ENCODE data around the gene MED31.

The MED31 gene

DNA sequence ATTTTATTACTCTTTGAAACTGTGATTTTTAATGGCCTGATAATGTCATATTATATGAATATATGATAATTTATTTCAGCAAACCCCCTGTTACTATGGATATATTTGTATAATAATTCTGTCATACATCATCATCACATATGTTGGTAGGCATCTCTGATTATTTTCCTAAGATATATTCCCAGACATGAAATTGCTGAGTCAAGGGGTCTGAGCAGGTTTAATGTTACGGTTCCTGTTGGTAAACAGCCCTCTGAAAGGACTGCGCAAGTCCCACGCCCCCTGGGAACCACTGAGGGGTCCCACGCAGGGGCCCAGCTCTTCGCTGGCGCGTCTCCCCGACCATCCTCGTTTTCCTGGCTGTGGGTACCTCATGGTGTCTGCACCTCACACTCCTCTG is 37.5 kb upstream of the MED31 start:
- Histone ChIP-seq H3K27me3 (ENCODE audit: control insufficient read depth in 5 of 5, insufficient read depth in 4 of 5, low read length in 5 of 5) (peaks cover 0 to 13% (median 6%) of the 10 kb centered on the region in 5 donors), H3K4me3 (ENCODE audit: low read depth in 1 of 5, low read length in 5 of 5) (no peak overlapping the region), H3K9ac (ENCODE audit: low read length in 5 of 5) (no peak overlapping the region), H3K9me3 (ENCODE audit: control insufficient read depth in 5 of 5, low read length in 5 of 5) (no peaks in the 10 kb centered on the region), H3K36me3 (ENCODE audit: control insufficient read depth in 5 of 5, insufficient read depth in 5 of 5, low read length in 5 of 5) (no peaks in the 10 kb centered on the region), H3K4me1 (ENCODE audit: control insufficient read depth in 5 of 5, insufficient read depth in 5 of 5, low read length in 5 of 5) (no peaks in the 10 kb centered on the region), H3K27ac (ENCODE audit: low read depth, low read length) (no peak overlapping the region)

GRCh38 chr17:6686026-6686425 is 34.6 kb upstream of the MED31 start:
- peaks cover 0 to 10% (median 8%) of the 10 kb centered on the region in 5 donors for H3K27me3 ChIP-seq (ENCODE audit: control insufficient read depth in 5 of 5, insufficient read depth in 4 of 5, low read length in 5 of 5)
- H3K36me3 ChIP-seq (ENCODE audit: control insufficient read depth in 5 of 5, insufficient read depth in 5 of 5, low read length in 5 of 5), result no peaks in the 10 kb centered on the region
- H3K9me3 ChIP-seq (ENCODE audit: control insufficient read depth in 5 of 5, low read length in 5 of 5), result no peaks in the 10 kb centered on the region
- H3K27ac ChIP-seq (ENCODE audit: low read depth, low read length), result no peak overlapping the region
- no peak overlapping the region for H3K9ac ChIP-seq (ENCODE audit: low read length in 5 of 5)
- H3K4me3 ChIP-seq (ENCODE audit: low read depth in 1 of 5, low read length in 5 of 5), result no peak overlapping the region
- no peaks in the 10 kb centered on the region for H3K4me1 ChIP-seq (ENCODE audit: control insufficient read depth in 5 of 5, insufficient read depth in 5 of 5, low read length in 5 of 5)

DNA sequence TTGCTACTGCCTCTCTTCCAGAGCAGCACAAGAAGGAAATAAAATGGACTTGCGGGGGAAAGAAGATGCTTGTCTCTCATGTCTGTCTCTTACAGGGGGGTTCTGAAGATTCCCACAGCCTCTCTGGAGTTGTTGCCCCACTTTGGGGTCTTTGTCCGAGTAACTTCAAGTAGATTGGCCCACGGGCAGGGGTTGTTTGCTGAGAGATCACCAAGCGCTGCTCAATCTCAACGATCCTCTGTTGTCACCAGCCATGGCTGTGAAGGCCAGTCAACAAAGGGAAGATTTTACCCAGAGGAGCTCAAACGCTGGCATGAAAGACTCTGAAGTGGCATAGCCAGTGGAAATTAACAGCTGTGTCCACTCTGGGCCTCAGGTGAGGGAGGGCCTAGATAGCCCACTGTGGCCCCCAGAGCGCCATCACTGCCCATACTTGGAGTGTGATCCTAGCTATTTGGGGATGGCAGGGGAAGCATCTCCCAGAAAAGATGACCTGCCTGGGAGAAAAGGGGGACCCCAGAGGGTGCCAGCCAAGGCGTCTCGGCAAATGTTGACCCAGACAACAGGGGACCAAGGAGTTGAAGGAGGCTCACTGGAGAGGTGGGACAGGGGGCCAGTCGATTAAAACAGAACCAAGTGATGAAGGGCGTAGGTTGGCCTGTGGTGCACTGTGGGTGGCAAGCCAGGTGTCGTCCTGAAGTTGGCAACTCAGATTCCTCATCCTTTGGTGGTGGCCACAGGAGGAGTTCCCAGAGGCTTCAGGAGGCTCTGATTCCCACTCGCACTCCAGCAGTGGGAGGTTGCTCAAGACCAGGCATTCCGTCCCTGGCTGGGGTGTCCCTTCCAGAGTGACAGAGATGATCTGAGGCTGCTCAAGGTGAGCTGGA is 33.7 kb upstream of the MED31 start:
- no peak overlapping the region for H3K9ac ChIP-seq (ENCODE audit: low read length in 5 of 5)
- H3K9me3 ChIP-seq (ENCODE audit: control insufficient read depth in 5 of 5, low read length in 5 of 5), result no peaks in the 10 kb centered on the region
- H3K4me1 ChIP-seq (ENCODE audit: control insufficient read depth in 5 of 5, insufficient read depth in 5 of 5, low read length in 5 of 5), result no peaks in the 10 kb centered on the region
- H3K36me3 ChIP-seq (ENCODE audit: control insufficient read depth in 5 of 5, insufficient read depth in 5 of 5, low read length in 5 of 5), result no peaks in the 10 kb centered on the region
- no peak overlapping the region for H3K4me3 ChIP-seq (ENCODE audit: low read depth in 1 of 5, low read length in 5 of 5)
- no peak overlapping the region for H3K27ac ChIP-seq (ENCODE audit: low read depth, low read length)
- H3K27me3 ChIP-seq (ENCODE audit: control insufficient read depth in 5 of 5, insufficient read depth in 4 of 5, low read length in 5 of 5), result peaks cover 0 to 10% (median 4%) of the 10 kb centered on the region in 5 donors

- Histone ChIP-seq H3K4me3 (ENCODE audit: low read depth in 1 of 5, low read length in 5 of 5) (no peak overlapping the region), H3K36me3 (ENCODE audit: control insufficient read depth in 5 of 5, insufficient read depth in 5 of 5, low read length in 5 of 5) (no peaks in the 10 kb centered on the region), H3K27me3 (ENCODE audit: control insufficient read depth in 5 of 5, insufficient read depth in 4 of 5, low read length in 5 of 5) (peaks cover 0 to 10% (median 4%) of the 10 kb centered on the region in 5 donors), H3K27ac (ENCODE audit: low read depth, low read length) (no peak overlapping the region), H3K9me3 (ENCODE audit: control insufficient read depth in 5 of 5, low read length in 5 of 5) (no peaks in the 10 kb centered on the region), H3K9ac (ENCODE audit: low read length in 5 of 5) (no peak overlapping the region), H3K4me1 (ENCODE audit: control insufficient read depth in 5 of 5, insufficient read depth in 5 of 5, low read length in 5 of 5) (no peaks in the 10 kb centered on the region)
Observed at GRCh38 chr17:6684460-6684783, 33.0 kb upstream of the MED31 start.

- H3K36me3 ChIP-seq (ENCODE audit: control insufficient read depth in 5 of 5, insufficient read depth in 5 of 5, low read length in 5 of 5), result no peaks in the 10 kb centered on the region
- H3K27me3 ChIP-seq (ENCODE audit: control insufficient read depth in 5 of 5, insufficient read depth in 4 of 5, low read length in 5 of 5), result peaks cover 0 to 14% (median 4%) of the 10 kb centered on the region in 5 donors
- H3K9me3 ChIP-seq (ENCODE audit: control insufficient read depth in 5 of 5, low read length in 5 of 5), result no peaks in the 10 kb centered on the region
- no peak overlapping the region for H3K27ac ChIP-seq (ENCODE audit: low read depth, low read length)
- no peaks in the 10 kb centered on the region for H3K4me1 ChIP-seq (ENCODE audit: control insufficient read depth in 5 of 5, insufficient read depth in 5 of 5, low read length in 5 of 5)
- no peak overlapping the region for H3K4me3 ChIP-seq (ENCODE audit: low read depth in 1 of 5, low read length in 5 of 5)
- H3K9ac ChIP-seq (ENCODE audit: low read length in 5 of 5), result no peak overlapping the region
Observed at GRCh38 chr17:6683730-6684459, 32.5 kb upstream of the MED31 start.

GRCh38 chr17:6683081-6683684 is 31.8 kb upstream of the MED31 start:
- no peak overlapping the region for H3K4me3 ChIP-seq (ENCODE audit: low read depth in 1 of 5, low read length in 5 of 5)
- no peak overlapping the region for H3K9ac ChIP-seq (ENCODE audit: low read length in 5 of 5)
- no peaks in the 10 kb centered on the region for H3K9me3 ChIP-seq (ENCODE audit: control insufficient read depth in 5 of 5, low read length in 5 of 5)
- H3K27me3 ChIP-seq (ENCODE audit: control insufficient read depth in 5 of 5, insufficient read depth in 4 of 5, low read length in 5 of 5), result peaks cover 3 to 21% (median 7%) of the 10 kb centered on the region in 5 donors
- no peaks in the 10 kb centered on the region for H3K4me1 ChIP-seq (ENCODE audit: control insufficient read depth in 5 of 5, insufficient read depth in 5 of 5, low read length in 5 of 5)
- H3K36me3 ChIP-seq (ENCODE audit: control insufficient read depth in 5 of 5, insufficient read depth in 5 of 5, low read length in 5 of 5), result no peaks in the 10 kb centered on the region
- no peak overlapping the region for H3K27ac ChIP-seq (ENCODE audit: low read depth, low read length)

DNA sequence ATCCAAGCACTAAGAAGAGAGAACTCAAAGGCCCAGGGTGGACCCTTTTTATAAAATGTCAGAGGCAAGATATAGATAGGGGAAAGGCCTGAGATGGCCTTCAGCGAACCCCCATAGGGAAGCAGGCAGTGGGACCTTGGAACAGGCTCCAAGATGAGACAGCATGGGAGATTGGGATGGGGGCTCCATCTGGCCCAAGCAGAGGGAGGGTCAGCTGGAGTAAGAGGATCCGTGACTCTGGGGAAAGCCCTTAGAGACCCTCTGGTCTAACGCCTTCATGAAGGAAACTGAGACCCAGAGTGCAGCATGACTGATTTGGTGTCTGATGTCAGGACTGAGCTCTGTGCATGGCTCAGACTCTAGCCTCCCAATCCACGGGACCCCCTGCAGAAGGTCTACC is 30.9 kb upstream of the MED31 start:
- Histone ChIP-seq H3K9me3 (ENCODE audit: control insufficient read depth in 5 of 5, low read length in 5 of 5) (no peaks in the 10 kb centered on the region), H3K4me1 (ENCODE audit: control insufficient read depth in 5 of 5, insufficient read depth in 5 of 5, low read length in 5 of 5) (no peaks in the 10 kb centered on the region), H3K36me3 (ENCODE audit: control insufficient read depth in 5 of 5, insufficient read depth in 5 of 5, low read length in 5 of 5) (no peaks in the 10 kb centered on the region), H3K27me3 (ENCODE audit: control insufficient read depth in 5 of 5, insufficient read depth in 4 of 5, low read length in 5 of 5) (peaks cover 6 to 29% (median 15%) of the 10 kb centered on the region in 5 donors), H3K9ac (ENCODE audit: low read length in 5 of 5) (no peak overlapping the region), H3K27ac (ENCODE audit: low read depth, low read length) (no peak overlapping the region), H3K4me3 (ENCODE audit: low read depth in 1 of 5, low read length in 5 of 5) (no peak overlapping the region)

DNA sequence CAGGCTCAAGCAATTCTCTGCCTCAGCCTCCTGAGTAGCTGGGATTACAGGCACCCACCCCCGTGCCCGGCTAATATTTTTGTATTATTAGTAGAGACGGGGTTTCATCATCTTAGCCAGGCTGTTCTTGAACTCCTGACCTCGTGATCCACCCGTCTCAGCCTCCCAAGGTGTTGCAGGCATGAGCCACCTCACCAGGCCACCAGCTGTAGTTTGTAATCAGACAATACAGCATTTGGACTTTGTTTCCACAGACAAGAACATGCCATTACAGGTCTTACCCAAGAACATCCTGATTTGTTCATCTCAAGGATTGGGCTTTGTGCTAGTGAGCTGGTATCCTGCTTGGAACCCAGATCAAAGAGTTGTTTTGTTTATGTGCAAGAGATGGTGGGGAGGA is 30.3 kb upstream of the MED31 start:
- no peaks in the 10 kb centered on the region for H3K36me3 ChIP-seq (ENCODE audit: control insufficient read depth in 5 of 5, insufficient read depth in 5 of 5, low read length in 5 of 5)
- no peak overlapping the region for H3K4me3 ChIP-seq (ENCODE audit: low read depth in 1 of 5, low read length in 5 of 5)
- H3K9me3 ChIP-seq (ENCODE audit: control insufficient read depth in 5 of 5, low read length in 5 of 5), result no peaks in the 10 kb centered on the region

GRCh38 chr17:6681176-6681575 is 29.8 kb upstream of the MED31 start:
- Histone ChIP-seq H3K4me1 (ENCODE audit: control insufficient read depth in 5 of 5, insufficient read depth in 5 of 5, low read length in 5 of 5) (no peaks in the 10 kb centered on the region), H3K9ac (ENCODE audit: low read length in 5 of 5) (no peak overlapping the region), H3K27ac (ENCODE audit: low read depth, low read length) (no peak overlapping the region), H3K27me3 (ENCODE audit: control insufficient read depth in 5 of 5, insufficient read depth in 4 of 5, low read length in 5 of 5) (peaks cover 6 to 35% (median 22%) of the 10 kb centered on the region in 5 donors), H3K36me3 (ENCODE audit: control insufficient read depth in 5 of 5, insufficient read depth in 5 of 5, low read length in 5 of 5) (no peaks in the 10 kb centered on the region), H3K9me3 (ENCODE audit: control insufficient read depth in 5 of 5, low read length in 5 of 5) (no peaks in the 10 kb centered on the region), H3K4me3 (ENCODE audit: low read depth in 1 of 5, low read length in 5 of 5) (no peak overlapping the region)

More for the DNA sequence above, 30.3 kb upstream of the MED31 start:
- Histone ChIP-seq H3K4me1 (ENCODE audit: control insufficient read depth in 5 of 5, insufficient read depth in 5 of 5, low read length in 5 of 5) (no peaks in the 10 kb centered on the region), H3K27me3 (ENCODE audit: control insufficient read depth in 5 of 5, insufficient read depth in 4 of 5, low read length in 5 of 5) (peaks cover 6 to 36% (median 20%) of the 10 kb centered on the region in 5 donors), H3K27ac (ENCODE audit: low read depth, low read length) (no peak overlapping the region), H3K9ac (ENCODE audit: low read length in 5 of 5) (no peak overlapping the region)

DNA sequence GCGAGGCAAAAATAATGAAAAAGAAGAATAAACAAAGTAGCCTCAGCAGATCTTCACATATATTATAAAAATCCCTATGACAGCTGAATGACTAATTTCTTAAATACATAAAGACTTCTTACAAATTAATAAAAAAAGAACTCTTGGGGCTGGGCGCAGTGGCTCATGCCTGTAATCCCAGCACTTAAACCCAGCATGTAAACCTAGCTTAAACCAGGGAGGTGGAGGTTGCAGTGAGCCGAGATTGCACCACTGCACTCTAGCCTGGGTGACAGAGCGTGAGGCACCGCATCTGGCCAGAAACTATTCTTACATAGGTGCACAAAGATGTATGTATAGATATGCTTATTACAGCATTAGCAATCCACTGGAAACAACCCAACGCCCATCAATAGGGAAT is 27.8 kb upstream of the MED31 start:
- Histone ChIP-seq H3K36me3 (ENCODE audit: control insufficient read depth in 5 of 5, insufficient read depth in 5 of 5, low read length in 5 of 5) (no peaks in the 10 kb centered on the region), H3K27me3 (ENCODE audit: control insufficient read depth in 5 of 5, insufficient read depth in 4 of 5, low read length in 5 of 5) (peaks cover 6 to 34% (median 21%) of the 10 kb centered on the region in 5 donors), H3K4me1 (ENCODE audit: control insufficient read depth in 5 of 5, insufficient read depth in 5 of 5, low read length in 5 of 5) (no peaks in the 10 kb centered on the region), H3K9me3 (ENCODE audit: control insufficient read depth in 5 of 5, low read length in 5 of 5) (no peaks in the 10 kb centered on the region), H3K27ac (ENCODE audit: low read depth, low read length) (no peak overlapping the region), H3K4me3 (ENCODE audit: low read depth in 1 of 5, low read length in 5 of 5) (no peak overlapping the region), H3K9ac (ENCODE audit: low read length in 5 of 5) (no peak overlapping the region)
